ENCODE data around the gene COL12A1.

Gene COL12A1

GRCh38 chr6:75149696-75150095, 56.2 kb downstream of the COL12A1 start:
- in situ Hi-C loops (cut with MboI; ENCODE audit: low sequenced_read_pairs, unreplicated experiment) = no loop called here
- TF ChIP-seq CTCF (IDR thresholded peaks at IDR 0.05; ENCODE audit: borderline replicate concordance, control extremely low read depth, extremely low read depth, insufficient read depth, missing control alignments) = no peak
- DNase-seq (ENCODE audit: low spot score) = no peak

GRCh38 chr6:75149240-75149639, 56.6 kb downstream of the COL12A1 start:
- in situ Hi-C loops (cut with MboI; ENCODE audit: low sequenced_read_pairs, unreplicated experiment) = no loop called here
- DNase-seq (ENCODE audit: low spot score) = no peak

GRCh38 chr6:75147512-75147911, 58.3 kb downstream of the COL12A1 start:
- in situ Hi-C loops (cut with MboI; ENCODE audit: low sequenced_read_pairs, unreplicated experiment) = no loop called here
- no peak for TF ChIP-seq CTCF (IDR thresholded peaks at IDR 0.05; ENCODE audit: borderline replicate concordance, control extremely low read depth, extremely low read depth, insufficient read depth, missing control alignments)
- peak; percentile 16 for DNase-seq (ENCODE audit: low spot score)

More at GRCh38 chr6:75149240-75149639, 56.6 kb downstream of the COL12A1 start:
- no peak for TF ChIP-seq CTCF (IDR thresholded peaks at IDR 0.05; ENCODE audit: borderline replicate concordance, control extremely low read depth, extremely low read depth, insufficient read depth, missing control alignments)

DNA sequence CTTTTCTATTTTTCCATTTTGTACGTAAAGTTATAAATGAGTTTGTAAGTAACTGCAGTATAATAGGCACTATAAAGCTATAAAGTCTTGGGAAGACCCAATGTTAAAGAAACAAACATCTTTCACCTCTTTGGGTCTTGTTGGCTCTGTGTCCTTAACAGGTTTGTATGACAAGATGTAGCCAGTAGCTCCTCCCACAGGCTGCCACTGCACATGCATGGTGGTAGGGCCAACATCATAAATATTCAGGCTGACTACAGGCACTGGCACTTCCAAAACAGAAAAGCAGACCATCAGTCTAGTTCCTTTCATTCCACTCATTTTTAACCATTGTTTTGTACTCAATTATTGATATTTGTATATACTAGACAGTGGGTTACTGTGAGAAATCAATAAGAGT, 59.9 kb downstream of the COL12A1 start:
- no peak for TF ChIP-seq CTCF (IDR thresholded peaks at IDR 0.05; ENCODE audit: borderline replicate concordance, control extremely low read depth, extremely low read depth, insufficient read depth, missing control alignments)
- in situ Hi-C loops (cut with MboI; ENCODE audit: low sequenced_read_pairs, unreplicated experiment) = no loop called here
- DNase-seq (ENCODE audit: low spot score) = no peak

GRCh38 chr6:75145211-75145610, 60.6 kb downstream of the COL12A1 start:
- TF ChIP-seq CTCF (IDR thresholded peaks at IDR 0.05; ENCODE audit: borderline replicate concordance, control extremely low read depth, extremely low read depth, insufficient read depth, missing control alignments) = no peak
- DNase-seq (ENCODE audit: low spot score) = no peak
- in situ Hi-C loops (cut with MboI; ENCODE audit: low sequenced_read_pairs, unreplicated experiment) = no loop called here

DNA sequence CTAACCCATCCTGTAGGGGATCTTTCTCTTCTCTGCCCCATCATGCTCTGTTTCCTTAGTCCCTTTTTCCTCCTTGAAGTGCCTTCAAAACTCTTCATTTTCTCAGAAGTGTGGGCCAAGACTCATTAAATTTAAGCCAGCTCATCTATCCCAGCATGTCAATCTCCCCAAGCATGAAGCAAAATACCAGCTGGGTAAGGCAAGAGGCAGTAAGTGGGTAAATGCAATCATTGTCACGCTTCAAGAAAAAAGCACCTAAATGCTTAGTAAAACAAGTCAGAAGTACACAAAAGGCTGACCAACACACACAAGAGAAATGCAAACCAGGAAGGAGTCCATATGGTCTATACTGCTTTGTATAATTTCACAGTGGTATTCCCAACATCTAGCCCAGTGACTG, 61.5 kb downstream of the COL12A1 start:
- no peak for DNase-seq (ENCODE audit: low spot score)
- in situ Hi-C loops (cut with MboI; ENCODE audit: low sequenced_read_pairs, unreplicated experiment) = no loop called here
- no peak for TF ChIP-seq CTCF (IDR thresholded peaks at IDR 0.05; ENCODE audit: borderline replicate concordance, control extremely low read depth, extremely low read depth, insufficient read depth, missing control alignments)

DNA sequence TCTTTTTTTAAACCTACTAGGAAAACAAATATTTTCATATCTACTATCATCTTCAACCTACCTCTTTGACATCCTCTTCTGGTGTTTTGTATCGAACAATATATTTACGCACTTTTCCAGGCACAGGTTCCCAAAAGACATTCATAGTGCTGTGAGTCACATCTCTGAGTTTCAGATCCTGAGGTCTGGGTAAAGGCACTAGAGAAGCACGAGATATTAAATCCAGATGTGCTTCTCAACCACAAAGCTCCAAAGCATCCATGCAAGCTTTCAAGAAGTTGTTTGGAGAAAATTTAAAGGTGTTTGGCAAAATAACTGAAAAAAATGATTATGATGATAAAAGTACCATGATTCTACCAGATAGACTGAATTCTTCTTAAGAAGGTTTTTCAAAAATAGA, 62.7 kb downstream of the COL12A1 start:
- in situ Hi-C loops (cut with MboI; ENCODE audit: low sequenced_read_pairs, unreplicated experiment) = no loop called here
- TF ChIP-seq CTCF (IDR thresholded peaks at IDR 0.05; ENCODE audit: borderline replicate concordance, control extremely low read depth, extremely low read depth, insufficient read depth, missing control alignments) = no peak
- DNase-seq (ENCODE audit: low spot score) = no peak
